Measurements from ENCODE around the gene GJB2. TPM values are rescaled to one million over a fixed set of nuclear protein-coding genes. Genes with fewer than 3 reads are reported as not detected.

GJB2 gene
- total RNA-seq, 6 experiments from 2014 or later: not detected

DNA sequence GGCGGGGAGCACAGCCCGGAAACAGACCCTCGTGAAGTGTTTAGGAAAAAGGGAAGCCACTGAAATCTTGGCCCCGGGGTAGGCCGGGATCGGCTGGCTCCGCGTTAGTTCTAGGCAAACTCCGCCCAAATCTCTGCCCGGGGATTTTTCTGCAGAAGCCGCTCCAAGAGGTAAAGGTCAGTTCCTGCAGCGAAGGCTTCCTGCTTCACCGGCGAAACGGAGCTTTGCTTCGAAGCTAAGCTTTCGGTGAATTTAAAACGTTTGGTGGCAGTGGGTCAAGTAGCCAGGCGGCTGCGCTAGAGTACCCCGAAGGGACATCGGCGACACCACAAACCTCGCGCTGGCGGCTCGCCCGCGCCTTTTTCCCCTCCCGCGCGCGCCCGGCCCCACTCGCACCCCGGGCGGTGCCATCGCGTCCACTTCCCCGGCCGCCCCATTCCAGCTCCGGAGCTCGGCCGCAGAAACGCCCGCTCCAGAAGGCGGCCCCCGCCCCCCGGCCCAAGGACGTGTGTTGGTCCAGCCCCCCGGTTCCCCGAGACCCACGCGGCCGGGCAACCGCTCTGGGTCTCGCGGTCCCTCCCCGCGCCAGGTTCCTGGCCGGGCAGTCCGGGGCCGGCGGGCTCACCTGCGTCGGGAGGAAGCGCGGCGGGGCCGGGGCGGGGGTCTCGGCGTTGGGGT, 441 bp downstream of the GJB2 start:
- Mint-ChIP-seq H3K4me3 (peak overlapping the region; percentile 15; the same call in 1 of the 2 replicates), H3K9me3 (no peaks in the 10 kb centered on the region), H3K36me3 (ENCODE audit: low read depth) (no peaks in the 10 kb centered on the region), H3K27ac (no peak overlapping the region), H3K4me1 (ENCODE audit: low read depth) (peaks cover 9% of the 10 kb centered on the region), H3K27me3 (ENCODE audit: insufficient read depth) (peaks cover 53% of the 10 kb centered on the region)
- TF ChIP-seq, protein P1, sequence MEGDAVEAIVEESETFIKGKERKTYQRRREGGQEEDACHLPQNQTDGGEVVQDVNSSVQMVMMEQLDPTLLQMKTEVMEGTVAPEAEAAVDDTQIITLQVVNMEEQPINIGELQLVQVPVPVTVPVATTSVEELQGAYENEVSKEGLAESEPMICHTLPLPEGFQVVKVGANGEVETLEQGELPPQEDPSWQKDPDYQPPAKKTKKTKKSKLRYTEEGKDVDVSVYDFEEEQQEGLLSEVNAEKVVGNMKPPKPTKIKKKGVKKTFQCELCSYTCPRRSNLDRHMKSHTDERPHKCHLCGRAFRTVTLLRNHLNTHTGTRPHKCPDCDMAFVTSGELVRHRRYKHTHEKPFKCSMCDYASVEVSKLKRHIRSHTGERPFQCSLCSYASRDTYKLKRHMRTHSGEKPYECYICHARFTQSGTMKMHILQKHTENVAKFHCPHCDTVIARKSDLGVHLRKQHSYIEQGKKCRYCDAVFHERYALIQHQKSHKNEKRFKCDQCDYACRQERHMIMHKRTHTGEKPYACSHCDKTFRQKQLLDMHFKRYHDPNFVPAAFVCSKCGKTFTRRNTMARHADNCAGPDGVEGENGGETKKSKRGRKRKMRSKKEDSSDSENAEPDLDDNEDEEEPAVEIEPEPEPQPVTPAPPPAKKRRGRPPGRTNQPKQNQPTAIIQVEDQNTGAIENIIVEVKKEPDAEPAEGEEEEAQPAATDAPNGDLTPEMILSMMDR (IDR thresholded peaks at IDR 0.05): no peak
- no peak for DNase-seq

DNA sequence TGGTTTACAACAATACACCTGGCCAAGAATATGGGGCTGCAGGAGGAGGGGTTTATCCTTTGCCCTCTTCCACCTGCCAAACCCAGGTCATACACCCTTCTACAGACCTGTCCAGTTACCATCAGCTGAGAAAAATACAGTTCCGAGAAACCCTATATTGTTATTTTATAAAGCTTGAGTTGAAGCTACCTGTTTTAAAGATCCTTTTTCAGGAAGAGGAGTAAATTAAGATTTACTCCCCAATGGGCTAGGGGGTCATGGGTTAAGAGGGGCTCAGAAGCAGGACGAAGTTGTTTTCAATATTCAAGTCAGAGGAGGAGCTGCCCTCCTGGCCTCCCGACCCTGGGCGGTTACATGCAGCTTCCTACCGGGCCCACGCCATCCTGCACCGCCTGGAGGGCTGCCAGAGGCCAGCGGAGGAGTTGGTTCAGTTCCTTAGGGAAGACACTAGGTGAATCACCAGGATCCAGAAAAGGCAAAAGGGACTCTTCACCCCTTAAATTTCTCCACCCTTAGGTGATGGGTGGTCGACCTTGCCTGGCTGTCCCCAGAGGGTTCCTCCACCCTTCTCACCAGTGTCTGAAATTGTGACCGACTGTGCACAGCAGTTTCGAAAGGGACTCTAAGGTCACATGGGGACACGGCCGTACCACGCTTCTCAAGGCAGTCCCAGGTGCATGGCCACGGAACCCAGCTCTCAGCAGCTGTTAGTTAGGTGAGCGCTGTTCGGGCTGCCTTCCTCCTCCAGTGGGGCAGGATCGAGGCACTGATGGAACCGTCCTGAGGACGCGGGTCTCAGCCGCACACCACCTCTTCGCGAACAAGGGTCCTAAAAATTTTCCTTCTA, 1.2 kb downstream of the GJB2 start:
- Mint-ChIP-seq H3K4me1 (ENCODE audit: low read depth) (peaks cover 9% of the 10 kb centered on the region), H3K27me3 (ENCODE audit: insufficient read depth) (peaks cover 57% of the 10 kb centered on the region)

DNA sequence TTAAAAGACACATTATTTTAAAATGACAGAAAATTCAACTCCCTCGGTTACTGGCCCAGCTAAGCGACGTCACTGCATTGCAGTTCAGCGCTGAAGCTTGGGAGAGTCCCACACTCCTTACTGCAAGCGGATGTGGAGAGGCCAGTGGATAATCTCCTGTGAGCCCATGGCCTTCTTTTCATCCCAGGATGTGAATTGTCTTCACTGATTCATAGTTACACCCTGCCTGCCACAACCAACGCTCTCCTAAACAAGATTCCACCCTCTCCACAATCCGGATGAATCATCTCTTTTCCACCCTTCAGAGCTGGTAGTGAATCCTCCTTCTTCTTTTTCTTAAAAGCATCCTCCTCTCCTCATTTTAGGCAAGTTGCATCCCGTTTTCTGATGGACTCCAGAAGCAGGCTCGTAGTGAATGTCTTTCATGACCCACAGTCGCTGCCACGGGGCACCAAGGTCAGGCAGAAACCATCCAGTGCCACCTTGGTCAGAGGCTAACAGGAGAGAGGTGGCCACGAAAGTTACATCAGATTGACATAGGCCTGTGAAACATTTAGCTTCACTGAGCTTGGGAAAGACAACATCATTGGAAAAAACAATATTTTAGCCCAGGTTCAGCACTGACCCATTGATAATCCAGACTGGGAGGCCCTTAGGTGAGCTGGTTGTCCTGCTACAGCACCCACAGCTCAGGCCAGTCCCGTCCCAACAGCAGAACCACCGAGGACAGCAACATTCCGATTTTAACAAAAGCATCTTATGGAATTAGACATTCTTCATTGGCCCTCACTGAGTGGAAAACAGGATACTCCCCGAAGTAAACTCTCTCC, 2.0 kb downstream of the GJB2 start:
- TF ChIP-seq, protein P1 (IDR thresholded peaks at IDR 0.05): no peak
- peaks cover 60% of the 10 kb centered on the region for H3K27me3 Mint-ChIP-seq (ENCODE audit: insufficient read depth)
- DNase-seq: peak; percentile 40
- H3K4me1 Mint-ChIP-seq (ENCODE audit: low read depth): peaks cover 9% of the 10 kb centered on the region
- no peaks in the 10 kb centered on the region for H3K9me3 Mint-ChIP-seq
- no peak overlapping the region for H3K27ac Mint-ChIP-seq
- no peak overlapping the region for H3K4me3 Mint-ChIP-seq
- no peaks in the 10 kb centered on the region for H3K36me3 Mint-ChIP-seq (ENCODE audit: low read depth)

More for the DNA sequence above, 1.2 kb downstream of the GJB2 start:
- Mint-ChIP-seq H3K36me3 (ENCODE audit: low read depth) (no peaks in the 10 kb centered on the region), H3K27ac (no peak overlapping the region), H3K9me3 (no peaks in the 10 kb centered on the region), H3K4me3 (peak overlapping the region; percentile 15; the same call in 1 of the 2 replicates)
- no peak for DNase-seq
- TF ChIP-seq, protein P1 (IDR thresholded peaks at IDR 0.05): no peak

DNA sequence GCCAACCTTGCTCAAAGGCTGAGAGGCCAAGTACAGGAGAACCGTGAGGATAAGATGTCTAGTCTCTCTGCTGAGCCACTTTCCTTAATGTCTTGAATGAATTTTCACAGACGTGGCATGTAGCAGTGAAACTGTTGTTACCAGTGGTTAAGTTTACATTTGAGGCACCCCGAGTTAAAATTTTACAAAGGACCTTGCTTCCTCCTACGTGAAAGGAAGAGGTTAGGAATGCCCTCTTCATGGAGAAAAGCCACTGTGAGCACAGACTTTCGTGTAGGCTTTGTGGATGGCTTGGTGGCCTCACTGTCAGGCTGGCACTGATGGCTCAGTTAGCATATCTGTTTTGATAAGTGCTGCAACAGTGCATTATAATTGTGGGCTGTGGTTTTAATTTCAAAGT, 2.7 kb downstream of the GJB2 start:
- TF ChIP-seq, protein P1 (IDR thresholded peaks at IDR 0.05): no peak
- Mint-ChIP-seq H3K4me1 (ENCODE audit: low read depth) (peaks cover 9% of the 10 kb centered on the region), H3K27ac (no peak overlapping the region), H3K4me3 (no peak overlapping the region), H3K27me3 (ENCODE audit: insufficient read depth) (peaks cover 58% of the 10 kb centered on the region), H3K36me3 (ENCODE audit: low read depth) (no peaks in the 10 kb centered on the region), H3K9me3 (no peaks in the 10 kb centered on the region)
- no peak for DNase-seq
